Mesenchymal stem cell (in vitro differentiated cells and primary cell): Measurements from ENCODE around the gene KLHL25.
A peak's percentile ranks its signal among the peaks of the same experiment; 100 is the strongest.

Experiments used
- DNase-seq: peaks from one replicate; pipeline ENCODE4 v3.0.0-alpha.2; 2013
- H2AFZ ChIP-seq: one replicate; pipeline ENCODE4 v1.6.1; 2013; ENCODE audit warnings: low read depth, mild to moderate bottlenecking, control low read depth, inconsistent platforms, low read length, moderate library complexity
- H2AK5ac ChIP-seq: 2 replicates; pipeline ENCODE4 v1.6.1; 2013; ENCODE audit warnings: low read length, moderate library complexity, mild to moderate bottlenecking, inconsistent platforms; ENCODE audit not compliant: severe bottlenecking
- H2BK120ac ChIP-seq: one replicate; pipeline ENCODE4 v1.6.1; 2013; ENCODE audit warnings: low read depth, mild to moderate bottlenecking, inconsistent platforms, low read length, moderate library complexity
- H2BK12ac ChIP-seq, 2 experiments: one replicate each; pipeline ENCODE4 v1.6.1; 2013; ENCODE audit warnings: inconsistent platforms in 2 of 2, low read length in 2 of 2, mild to moderate bottlenecking in 2 of 2, moderate library complexity in 2 of 2, control low read depth in 1 of 2
- H2BK15ac ChIP-seq: one replicate; pipeline ENCODE4 v1.6.1; 2013; ENCODE audit warnings: mild to moderate bottlenecking, low read depth, inconsistent platforms; ENCODE audit not compliant: poor library complexity, severe bottlenecking
- H2BK5ac ChIP-seq: 2 replicates; pipeline ENCODE4 v1.6.1; 2013; ENCODE audit warnings: low read depth, mild to moderate bottlenecking, low read length, control low read depth, inconsistent platforms; ENCODE audit not compliant: poor library complexity, severe bottlenecking
- H3K14ac ChIP-seq, 2 experiments: one replicate each; pipeline ENCODE4 v1.6.1; 2013; ENCODE audit warnings: inconsistent platforms in 2 of 2, low read length in 2 of 2, control low read depth in 1 of 2, mild to moderate bottlenecking in 1 of 2, moderate library complexity in 1 of 2
- H3K18ac ChIP-seq, 2 experiments: one replicate each; pipeline ENCODE4 v1.6.1; 2013; ENCODE audit warnings: inconsistent platforms in 2 of 2, low read length in 2 of 2, control low read depth in 1 of 2, low read depth in 1 of 2, mild to moderate bottlenecking in 1 of 2
- H3K23ac ChIP-seq, 2 experiments: one replicate each; pipeline ENCODE4 v1.6.1; 2013; ENCODE audit warnings: inconsistent platforms in 2 of 2, low read length in 2 of 2, mild to moderate bottlenecking in 2 of 2, moderate library complexity in 2 of 2, control low read depth in 1 of 2
- H3K27ac ChIP-seq: 2 replicates; pipeline ENCODE4 v1.5.1; 2013; ENCODE audit warnings: mild to moderate bottlenecking, moderate library complexity, low read length, control low read depth, inconsistent platforms; ENCODE audit not compliant: poor library complexity, severe bottlenecking
- H3K27me3 ChIP-seq, 2 experiments: 2 replicates each; pipeline versions ENCODE4 v1.6.1 to v1.7.0; 2013; ENCODE audit warnings: low read length in 2 of 2, mild to moderate bottlenecking in 2 of 2, moderate library complexity in 2 of 2, control low read depth in 1 of 2, inconsistent platforms in 1 of 2; ENCODE audit not compliant: control insufficient read depth in 1 of 2, insufficient read depth in 1 of 2
- H3K36me3 ChIP-seq, 2 experiments: 2 replicates each; pipeline versions ENCODE4 v1.6.1 to v1.7.0; 2013; ENCODE audit warnings: low read length in 2 of 2, control low read depth in 1 of 2, inconsistent platforms in 1 of 2, low read depth in 1 of 2, mild to moderate bottlenecking in 1 of 2; ENCODE audit not compliant: insufficient read depth in 2 of 2, control insufficient read depth in 1 of 2
- H3K4ac ChIP-seq, 2 experiments: one replicate each; pipeline ENCODE4 v1.6.1; 2013; ENCODE audit warnings: inconsistent platforms in 2 of 2, low read length in 2 of 2, mild to moderate bottlenecking in 2 of 2, moderate library complexity in 2 of 2, control low read depth in 1 of 2, low read depth in 1 of 2
- H3K4me1 ChIP-seq: 2 replicates; pipeline ENCODE4 v1.6.1; 2013; ENCODE audit warnings: low read depth, low read length, control low read depth; ENCODE audit not compliant: control insufficient read depth, insufficient read depth
- H3K4me2 ChIP-seq: 2 replicates; pipeline ENCODE4 v1.6.1; 2013; ENCODE audit warnings: low read length, mild to moderate bottlenecking, inconsistent platforms; ENCODE audit not compliant: poor library complexity, severe bottlenecking
- H3K4me3 ChIP-seq, 2 experiments: 2 replicates each; pipeline versions ENCODE4 v1.5.1 to v1.7.0; 2013; ENCODE audit warnings: low read length in 2 of 2, mild to moderate bottlenecking in 2 of 2, control low read depth in 1 of 2, low read depth in 1 of 2; ENCODE audit not compliant: insufficient read depth in 1 of 2
- H3K79me1 ChIP-seq: replicated peaks from 2 replicates; pipeline ENCODE4 v1.6.1; 2013; ENCODE audit warnings: mild to moderate bottlenecking, control low read depth, low read length, inconsistent platforms; ENCODE audit not compliant: poor library complexity, severe bottlenecking
- H3K9ac ChIP-seq: 2 replicates; pipeline ENCODE4 v1.7.0; 2013; ENCODE audit warnings: mild to moderate bottlenecking, low read length, moderate library complexity
- H3K9me3 ChIP-seq: 2 replicates; pipeline ENCODE4 v1.7.0; 2013; ENCODE audit warnings: mild to moderate bottlenecking, low read length; ENCODE audit not compliant: control insufficient read depth
- H4K8ac ChIP-seq: one replicate; pipeline ENCODE4 v1.6.1; 2013; ENCODE audit warnings: inconsistent platforms, mild to moderate bottlenecking, low read length, moderate library complexity
- H4K91ac ChIP-seq: one replicate; pipeline ENCODE4 v1.6.1; 2013; ENCODE audit warnings: mild to moderate bottlenecking, low read length, inconsistent platforms
- WGBS: methylation state at CpG from one replicate; pipeline ENCODE4 v1.1.7; 2013; ENCODE audit warnings: mixed read lengths; 5-methylcytosine and 5-hydroxymethylcytosine counted together

Gene KLHL25

GRCh38 chr15:85771781-85772445 is 22.8 kb downstream of the KLHL25 start:
- Histone ChIP-seq H2BK15ac (no peak overlapping the region), H3K18ac (no peak overlapping the region), H3K14ac (no peak overlapping the region), H4K8ac (no peak overlapping the region), H3K27ac (no peak overlapping the region), H3K23ac (no peak overlapping the region), H2AFZ (no peak overlapping the region), H3K79me1 (peaks cover 54% of the 10 kb centered on the region), H2BK12ac (no peak overlapping the region), H3K4me3 (peak overlapping the region in 1 of 2 experiments; percentile 23), H2AK5ac (peak overlapping the region; percentile 44), H2BK120ac (no peak overlapping the region), H3K4ac (no peak overlapping the region), H3K9me3 (no peaks in the 10 kb centered on the region), H3K27me3 (no peaks in the 10 kb centered on the region), H2BK5ac (no peak overlapping the region), H3K4me2 (no peak overlapping the region), H3K9ac (peak overlapping the region; percentile 38), H3K4me1 (peaks cover 32% of the 10 kb centered on the region), H4K91ac (no peak overlapping the region), H3K36me3 (peaks cover 0 to 20% of the 10 kb centered on the region in 2 experiments)
- WGBS = 92% methylated on average over 13 of the region's 13 CpGs
- no peak for DNase-seq

GRCh38 chr15:85771271-85771670 is 23.5 kb downstream of the KLHL25 start:
- WGBS = 90% methylated on average over 4 of the region's 5 CpGs
- Histone ChIP-seq H2BK15ac (no peak overlapping the region), H3K79me1 (peaks cover 53% of the 10 kb centered on the region), H4K8ac (no peak overlapping the region), H3K4ac (no peak overlapping the region), H3K4me2 (no peak overlapping the region), H3K36me3 (peaks cover 0 to 20% of the 10 kb centered on the region in 2 experiments), H3K14ac (no peak overlapping the region), H3K9me3 (no peaks in the 10 kb centered on the region), H3K27ac (peak overlapping the region; percentile 18), H3K4me1 (peaks cover 36% of the 10 kb centered on the region), H3K23ac (no peak overlapping the region), H2BK5ac (no peak overlapping the region), H2AFZ (no peak overlapping the region), H2BK120ac (no peak overlapping the region), H2AK5ac (peak overlapping the region; percentile 36), H2BK12ac (no peak overlapping the region), H4K91ac (no peak overlapping the region), H3K9ac (peak overlapping the region; percentile 38), H3K4me3 (peak overlapping the region in 1 of 2 experiments; percentile 23), H3K27me3 (no peaks in the 10 kb centered on the region), H3K18ac (no peak overlapping the region)
- no peak for DNase-seq

GRCh38 chr15:85770096-85771041 is 24.4 kb downstream of the KLHL25 start:
- Histone ChIP-seq H3K27ac (no peak overlapping the region), H3K79me1 (peaks cover 51% of the 10 kb centered on the region), H3K4me1 (peaks cover 39% of the 10 kb centered on the region), H4K8ac (no peak overlapping the region), H2BK12ac (no peak overlapping the region), H3K4me3 (no peak overlapping the region), H2BK120ac (no peak overlapping the region), H2AFZ (no peak overlapping the region), H2BK15ac (no peak overlapping the region), H3K4ac (no peak overlapping the region), H3K14ac (no peak overlapping the region), H2AK5ac (no peak overlapping the region), H3K36me3 (peaks cover 0 to 20% of the 10 kb centered on the region in 2 experiments), H3K9ac (no peak overlapping the region), H3K27me3 (no peaks in the 10 kb centered on the region), H4K91ac (no peak overlapping the region), H2BK5ac (no peak overlapping the region), H3K18ac (no peak overlapping the region), H3K4me2 (no peak overlapping the region), H3K23ac (no peak overlapping the region), H3K9me3 (no peaks in the 10 kb centered on the region)
- WGBS = 93% methylated on average over 21 of the region's 21 CpGs
- DNase-seq = no peak
